ENCODE results near the gene CHN2.

DNA sequence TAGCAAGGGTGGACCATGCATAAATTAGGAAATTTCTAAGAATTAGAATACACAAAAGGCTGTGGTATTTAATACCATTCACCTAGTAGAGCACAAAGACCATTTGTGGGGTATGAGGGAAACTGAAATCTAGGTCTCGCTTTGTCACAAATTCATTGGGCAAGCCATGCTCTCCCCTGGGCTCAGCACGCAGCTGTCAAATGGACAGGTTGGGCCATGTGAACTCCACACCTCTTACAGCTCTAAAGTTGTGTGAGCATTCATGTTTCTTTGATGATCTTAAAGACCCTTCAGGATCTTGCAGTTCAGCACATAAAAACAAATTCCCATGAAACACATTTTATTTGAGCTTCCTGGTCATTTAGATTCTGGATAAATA, 121.3 kb downstream of the CHN2 start:
- TF ChIP-seq POLR2AphosphoS5 (IDR thresholded peaks at IDR 0.05; ENCODE audit: low read depth, low read length) (no peak), TCF7L2 (IDR thresholded peaks at IDR 0.05; ENCODE audit: low read depth, low read length) (no peak), REST (IDR thresholded peaks at IDR 0.05; ENCODE audit: insufficient read depth in 1 of 2, low read depth in 2 of 2, low read length in 1 of 2) (no peak)
- TF ChIP-seq, protein P1, sequence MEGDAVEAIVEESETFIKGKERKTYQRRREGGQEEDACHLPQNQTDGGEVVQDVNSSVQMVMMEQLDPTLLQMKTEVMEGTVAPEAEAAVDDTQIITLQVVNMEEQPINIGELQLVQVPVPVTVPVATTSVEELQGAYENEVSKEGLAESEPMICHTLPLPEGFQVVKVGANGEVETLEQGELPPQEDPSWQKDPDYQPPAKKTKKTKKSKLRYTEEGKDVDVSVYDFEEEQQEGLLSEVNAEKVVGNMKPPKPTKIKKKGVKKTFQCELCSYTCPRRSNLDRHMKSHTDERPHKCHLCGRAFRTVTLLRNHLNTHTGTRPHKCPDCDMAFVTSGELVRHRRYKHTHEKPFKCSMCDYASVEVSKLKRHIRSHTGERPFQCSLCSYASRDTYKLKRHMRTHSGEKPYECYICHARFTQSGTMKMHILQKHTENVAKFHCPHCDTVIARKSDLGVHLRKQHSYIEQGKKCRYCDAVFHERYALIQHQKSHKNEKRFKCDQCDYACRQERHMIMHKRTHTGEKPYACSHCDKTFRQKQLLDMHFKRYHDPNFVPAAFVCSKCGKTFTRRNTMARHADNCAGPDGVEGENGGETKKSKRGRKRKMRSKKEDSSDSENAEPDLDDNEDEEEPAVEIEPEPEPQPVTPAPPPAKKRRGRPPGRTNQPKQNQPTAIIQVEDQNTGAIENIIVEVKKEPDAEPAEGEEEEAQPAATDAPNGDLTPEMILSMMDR (IDR thresholded peaks at IDR 0.05) = no peak

All from Panc1 (cell line).